Glutamatergic neuron (in vitro differentiated cells): ENCODE measurements around the gene CDH4. TPM values are rescaled to one million over a fixed set of nuclear protein-coding genes. Genes with fewer than 3 reads are reported as not detected.

Experiments
- DNase-seq: peaks from one replicate; pipeline ENCODE4 v3.0.0; 2022
- H3K27ac Mint-ChIP-seq: one replicate; pipeline ENCODE4 v1.8.0; 2020; ENCODE audit warnings: mild to moderate bottlenecking, mixed read lengths, inconsistent platforms; ENCODE audit not compliant: unreplicated experiment
- H3K27me3 Mint-ChIP-seq: one replicate; pipeline ENCODE4 v1.8.0; 2020; ENCODE audit warnings: mild to moderate bottlenecking, moderate library complexity, mixed read lengths, inconsistent platforms; ENCODE audit not compliant: unreplicated experiment
- H3K36me3 Mint-ChIP-seq: one replicate; pipeline ENCODE4 v1.8.0; 2020; ENCODE audit warnings: mild to moderate bottlenecking, mixed read lengths, inconsistent platforms; ENCODE audit not compliant: unreplicated experiment
- H3K4me1 Mint-ChIP-seq: one replicate; pipeline ENCODE4 v1.8.0; 2020; ENCODE audit warnings: mild to moderate bottlenecking, low read depth, mixed read lengths, inconsistent platforms; ENCODE audit not compliant: unreplicated experiment
- H3K4me3 Mint-ChIP-seq: one replicate; pipeline ENCODE4 v1.8.0; 2020; ENCODE audit warnings: mild to moderate bottlenecking, mixed read lengths, inconsistent platforms; ENCODE audit not compliant: unreplicated experiment
- H3K9me3 Mint-ChIP-seq: one replicate; pipeline ENCODE4 v1.8.0; 2020; ENCODE audit warnings: mild to moderate bottlenecking, moderate library complexity, mixed read lengths, inconsistent platforms; ENCODE audit not compliant: unreplicated experiment
- CTCF ChIP-seq: fragments of 200-600 bp; sonication (generic); IDR thresholded peaks from one replicate; pipeline ENCODE4 v1.5.0; 2021; ENCODE audit not compliant: partially characterized antibody, unreplicated experiment
- total RNA-seq: library from RNA; stranded (reverse); fragmentation: NEBNext Ultra II Directional; extraction: Animal tissue kit (Norgen Biotek cat#: 25700); gene quantifications from one replicate; pipeline ENCODE4 v1.2.1, GENCODE V29; 2021; ENCODE audit not compliant: unreplicated experiment

The CDH4 gene
- total RNA-seq, 1 donor from 2014 or later = 1.2 TPM

GRCh38 chr20:61748376-61748775, 496.3 kb downstream of the CDH4 start:
- Mint-ChIP-seq H3K27ac (no peak overlapping the region), H3K4me3 (no peak overlapping the region), H3K36me3 (peaks cover 36% of the 10 kb centered on the region), H3K27me3 (peaks cover 9% of the 10 kb centered on the region), H3K9me3 (peaks cover 12% of the 10 kb centered on the region), H3K4me1 (peaks cover 2% of the 10 kb centered on the region)
- no peak for TF ChIP-seq CTCF
- DNase-seq = no peak

GRCh38 chr20:61749406-61750075, 497.5 kb downstream of the CDH4 start:
- peaks cover 12% of the 10 kb centered on the region for H3K9me3 Mint-ChIP-seq
- H3K27me3 Mint-ChIP-seq = peaks cover 6% of the 10 kb centered on the region
- H3K4me3 Mint-ChIP-seq = no peak overlapping the region
- TF ChIP-seq CTCF = no peak
- no peak for DNase-seq
- peaks cover 36% of the 10 kb centered on the region for H3K36me3 Mint-ChIP-seq
- no peak overlapping the region for H3K27ac Mint-ChIP-seq
- peaks cover 2% of the 10 kb centered on the region for H3K4me1 Mint-ChIP-seq

- no peak for TF ChIP-seq CTCF
- Mint-ChIP-seq H3K27me3 (peaks cover 5% of the 10 kb centered on the region), H3K36me3 (peaks cover 36% of the 10 kb centered on the region), H3K4me3 (no peak overlapping the region), H3K9me3 (peaks cover 12% of the 10 kb centered on the region), H3K4me1 (peaks cover 2% of the 10 kb centered on the region), H3K27ac (no peak overlapping the region)
- no peak for DNase-seq
These were observed 498.0 kb downstream of the CDH4 start for GRCh38 chr20:61750093-61750492.

GRCh38 chr20:61752576-61752975, 500.5 kb downstream of the CDH4 start:
- Mint-ChIP-seq H3K36me3 (peaks cover 19% of the 10 kb centered on the region), H3K27me3 (peaks cover 1% of the 10 kb centered on the region), H3K4me1 (peaks cover 2% of the 10 kb centered on the region), H3K9me3 (peaks cover 4% of the 10 kb centered on the region), H3K4me3 (no peak overlapping the region), H3K27ac (no peak overlapping the region)
- no peak for DNase-seq
- TF ChIP-seq CTCF = no peak

- Mint-ChIP-seq H3K9me3 (peaks cover 4% of the 10 kb centered on the region), H3K4me1 (peaks cover 5% of the 10 kb centered on the region), H3K27me3 (peaks cover 2% of the 10 kb centered on the region), H3K27ac (no peak overlapping the region), H3K4me3 (no peak overlapping the region), H3K36me3 (peaks cover 14% of the 10 kb centered on the region)
- TF ChIP-seq CTCF = no peak
- DNase-seq = peak; percentile 17
These were observed 501.4 kb downstream of the CDH4 start for GRCh38 chr20:61753316-61753942.
